HuH-7 (cell line): ENCODE measurements around the gene ST6GAL1.

Source experiments
- DNase-seq: peaks from one replicate; pipeline ENCODE4 v3.0.0; 2011; ENCODE audit warnings: low spot score

ST6GAL1 gene

DNA sequence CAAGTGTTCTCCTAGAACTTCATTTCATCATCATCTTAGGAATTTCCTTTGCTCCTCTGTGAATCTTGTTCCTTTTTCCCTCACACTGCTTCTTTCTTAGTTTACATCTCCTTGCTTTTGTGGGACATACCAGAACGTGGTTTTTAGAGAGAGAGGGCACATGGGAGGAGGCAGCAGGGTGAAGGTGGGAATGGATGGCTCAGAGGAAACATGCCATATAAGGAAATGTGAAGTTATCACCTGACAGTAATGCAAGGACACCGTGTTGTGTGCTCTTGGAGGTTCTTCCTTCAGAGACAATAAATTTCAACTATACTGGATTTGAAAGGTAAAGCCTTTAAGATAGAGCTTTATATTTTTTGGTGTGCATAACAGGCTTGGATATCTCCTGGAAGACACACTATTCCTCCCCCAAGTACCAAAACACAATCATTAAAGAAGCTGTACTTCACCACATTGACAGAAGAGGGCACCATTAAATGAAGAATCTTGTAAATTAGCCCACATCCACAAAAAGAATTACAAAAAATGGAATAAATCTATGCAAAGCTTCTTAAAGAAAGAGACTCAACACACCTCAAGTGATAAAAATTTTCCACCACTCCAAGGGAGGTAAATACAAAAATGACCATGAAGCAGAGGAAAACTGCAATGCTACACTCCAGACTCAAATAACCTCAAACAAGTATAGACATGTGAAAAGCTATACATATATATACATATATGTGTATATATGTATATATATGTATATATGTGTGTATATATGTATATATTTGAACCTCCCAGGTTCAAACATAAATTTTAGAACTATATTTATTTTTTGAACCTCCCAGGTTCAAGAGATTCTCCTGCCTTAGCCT is 182.8 kb downstream of the ST6GAL1 start:
- DNase-seq: no peak

GRCh38 chr3:187114511-187114910 is 184.2 kb downstream of the ST6GAL1 start:
- no peak for DNase-seq

- DNase-seq: no peak
These were observed 190.0 kb downstream of the ST6GAL1 start for GRCh38 chr3:187120326-187120725.

DNA sequence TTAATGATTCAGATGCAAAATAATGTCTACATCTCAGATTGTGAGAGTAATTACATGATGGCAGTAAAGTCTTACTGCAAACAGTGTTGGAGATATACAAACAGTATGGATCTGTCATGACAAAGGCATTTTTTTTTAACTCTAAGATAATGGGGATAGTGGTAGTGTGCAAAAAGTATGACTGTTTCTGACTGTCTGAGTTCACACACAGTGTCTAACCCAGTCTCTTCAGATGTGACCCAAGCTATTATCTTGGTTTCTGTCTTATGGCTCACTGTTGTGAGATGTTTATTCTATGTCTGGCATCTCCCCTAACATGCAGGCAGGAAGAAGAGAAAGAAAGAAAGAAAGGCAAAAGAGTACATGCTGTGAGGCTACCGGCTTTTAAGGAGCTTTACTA is 191.9 kb downstream of the ST6GAL1 start:
- no peak for DNase-seq

- DNase-seq: no peak
These were observed 195.1 kb downstream of the ST6GAL1 start for GRCh38 chr3:187125319-187126031.
